GM12891 (cell line): ENCODE measurements around the gene C16orf89.

Experiments
- DNase-seq: peaks from one replicate; pipeline ENCODE4 v3.0.0; 2011; ENCODE audit warnings: low spot score; ENCODE audit not compliant: insufficient read length
- FAIRE-seq: peaks from 2 replicates; lab custom pipeline; 2011; peaks lifted over from hg19 to GRCh38; lab: Jason Lieb, UNC
- PAX5 ChIP-seq: IDR thresholded peaks from 2 replicates; pipeline ENCODE4 v1.6.1; 2011; ENCODE audit warnings: low read length, moderate library complexity, mild to moderate bottlenecking; ENCODE audit not compliant: insufficient read depth, severe bottlenecking
- POLR2A ChIP-seq: IDR thresholded peaks from 2 replicates; pipeline ENCODE4 v1.6.1; 2011; ENCODE audit warnings: low read depth, low read length, control low read depth
- POLR2AphosphoS5 ChIP-seq: IDR thresholded peaks from 2 replicates; pipeline ENCODE4 v1.6.1; 2011; ENCODE audit warnings: low read depth, low read length, control low read depth
- POU2F2 ChIP-seq: IDR thresholded peaks from 2 replicates; pipeline ENCODE4 v1.6.1; 2011; ENCODE audit warnings: low read depth, mild to moderate bottlenecking, control low read depth, low read length, moderate library complexity
- SPI1 ChIP-seq: IDR thresholded peaks from 2 replicates; pipeline ENCODE4 v1.6.1; 2011; ENCODE audit warnings: low read depth, low read length, control low read depth
- TAF1 ChIP-seq: IDR thresholded peaks from 2 replicates; pipeline ENCODE4 v1.6.1; 2011; ENCODE audit warnings: low read depth, low read length, control low read depth

Gene C16orf89

DNA sequence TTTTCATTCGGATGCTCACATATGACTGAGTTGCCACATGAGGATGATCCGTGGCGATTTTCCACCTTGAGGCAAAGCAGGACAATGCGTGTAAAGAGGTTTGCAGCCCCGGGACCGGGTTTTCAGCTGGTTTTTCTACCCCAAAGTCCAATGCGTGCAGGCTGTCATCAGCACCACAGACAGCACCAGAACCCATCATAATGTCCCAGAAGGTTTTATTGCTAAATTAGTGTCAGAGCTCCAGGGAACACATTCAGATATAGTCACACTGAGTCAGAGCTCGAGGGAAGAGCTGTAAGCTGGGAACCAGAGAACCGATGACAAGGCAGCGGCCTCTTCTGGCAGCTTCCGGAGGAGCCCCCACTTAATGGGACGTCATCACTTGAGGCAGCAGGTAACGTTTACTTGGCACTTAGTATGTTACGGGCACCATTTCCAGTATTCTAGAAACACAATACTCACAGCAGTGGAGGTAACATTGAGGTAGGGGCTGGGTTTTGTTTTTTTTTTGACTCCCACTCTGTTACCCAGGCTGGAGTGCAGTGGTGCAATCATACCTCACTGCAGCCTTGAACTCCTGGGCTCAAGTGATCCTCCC is 23.1 kb downstream of the C16orf89 start:
- TF ChIP-seq POLR2AphosphoS5: no peak
- TF ChIP-seq POLR2A: no peak
- no peak for TF ChIP-seq PAX5
- no peak for TF ChIP-seq SPI1
- no peak for TF ChIP-seq TAF1
- TF ChIP-seq POU2F2: no peak
- FAIRE-seq: no peak
- DNase-seq: no peak

DNA sequence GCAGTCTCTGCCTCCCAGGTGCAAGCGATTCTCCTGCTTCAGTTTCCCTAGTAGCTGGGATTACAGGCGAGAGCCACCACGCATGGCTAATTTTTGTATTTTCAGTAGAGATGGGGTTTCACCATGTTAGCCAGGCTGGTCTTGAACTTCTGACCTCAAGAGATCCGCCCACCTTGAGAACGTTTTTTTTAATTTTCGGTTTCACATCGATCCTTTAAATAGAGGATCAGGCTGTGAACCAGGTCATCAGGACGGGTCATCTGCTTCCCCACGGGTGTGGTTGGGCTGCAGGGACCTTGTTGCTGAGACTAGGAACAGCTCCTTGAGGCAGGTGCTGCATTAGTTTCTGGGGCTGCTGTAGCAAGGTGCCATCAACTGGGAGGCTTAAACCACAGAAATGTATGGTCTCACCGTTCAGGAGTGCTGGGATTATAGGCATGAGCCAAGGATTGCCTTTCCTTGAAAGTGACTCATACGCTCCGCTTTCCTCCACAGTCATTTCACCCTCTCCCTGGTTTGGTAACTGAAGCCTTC is 24.1 kb downstream of the C16orf89 start:
- DNase-seq (no peak), FAIRE-seq (peak; percentile 69)
- TF ChIP-seq POLR2A (no peak), PAX5 (peak; percentile 63)

DNA sequence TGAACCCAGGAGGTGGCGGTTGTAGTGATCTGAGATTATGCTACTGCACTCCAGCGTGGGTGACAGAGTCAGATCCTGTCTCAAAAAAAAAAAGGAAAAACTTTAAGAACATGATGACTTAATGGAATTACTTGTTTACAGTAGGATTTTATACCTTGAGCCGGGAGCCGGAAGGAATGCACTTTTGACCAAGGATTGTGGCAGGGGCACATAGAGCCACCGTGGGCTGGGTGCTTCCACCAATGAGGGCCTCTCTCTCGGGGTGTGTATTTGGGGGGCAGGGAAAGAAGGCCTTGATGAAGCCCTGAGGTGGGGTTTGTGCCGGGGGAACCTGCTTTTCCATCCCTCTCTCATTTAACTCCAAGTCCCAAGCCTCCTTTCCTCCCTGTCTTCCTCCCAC is 25.3 kb downstream of the C16orf89 start:
- TF ChIP-seq PAX5 (no peak), POU2F2 (no peak), POLR2A (no peak), POLR2AphosphoS5 (no peak), TAF1 (no peak), SPI1 (no peak)
- no peak for DNase-seq
- FAIRE-seq: no peak

DNA sequence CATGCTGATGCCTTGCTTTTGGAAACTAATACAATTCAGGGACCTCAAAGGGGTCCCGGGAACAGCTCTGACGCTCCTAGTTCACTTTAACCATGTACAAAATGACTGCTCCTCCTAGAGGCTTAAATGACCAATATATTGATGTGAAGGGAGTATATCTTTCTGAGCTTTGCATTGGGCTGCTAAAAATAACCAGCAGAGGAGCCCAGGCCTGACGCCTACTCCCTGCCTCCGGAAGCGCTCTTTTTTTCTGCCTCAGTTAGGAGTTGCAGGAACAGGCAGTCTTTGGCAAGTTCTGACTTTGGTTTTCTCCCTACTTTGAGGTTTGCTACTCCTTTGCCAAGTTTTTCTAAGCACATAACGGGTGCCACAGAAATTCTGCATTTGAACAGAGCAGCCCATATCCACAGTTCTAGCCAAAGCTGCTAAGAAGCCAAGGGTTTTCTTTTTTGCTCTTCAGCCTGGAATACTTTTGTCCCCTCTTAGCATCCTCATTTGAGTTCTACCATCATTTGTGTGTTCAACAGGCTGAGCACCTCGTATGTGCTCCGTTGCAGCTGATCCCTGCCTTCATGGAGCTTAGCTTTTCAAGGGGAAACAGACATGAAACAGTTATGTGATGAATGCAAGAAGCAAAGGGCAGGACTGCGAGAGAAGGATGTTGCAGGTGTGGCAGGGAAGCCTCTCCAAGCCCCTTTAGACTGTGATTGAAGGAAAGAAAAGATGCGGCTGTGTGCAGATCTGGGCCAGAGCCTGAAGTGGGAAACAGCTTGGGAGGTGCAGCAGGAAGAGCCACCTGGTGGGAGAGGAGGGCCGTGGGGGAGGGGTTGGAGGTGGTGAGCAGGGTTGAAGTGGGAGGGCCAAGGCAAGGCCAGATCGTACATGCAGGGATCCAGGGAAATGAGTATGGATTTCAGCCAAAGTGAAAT is 29.3 kb downstream of the C16orf89 start:
- no peak for TF ChIP-seq SPI1
- no peak for TF ChIP-seq PAX5
- TF ChIP-seq POLR2AphosphoS5: no peak
- no peak for TF ChIP-seq TAF1
- no peak for TF ChIP-seq POLR2A
- no peak for TF ChIP-seq POU2F2
- FAIRE-seq: no peak
- no peak for DNase-seq

DNA sequence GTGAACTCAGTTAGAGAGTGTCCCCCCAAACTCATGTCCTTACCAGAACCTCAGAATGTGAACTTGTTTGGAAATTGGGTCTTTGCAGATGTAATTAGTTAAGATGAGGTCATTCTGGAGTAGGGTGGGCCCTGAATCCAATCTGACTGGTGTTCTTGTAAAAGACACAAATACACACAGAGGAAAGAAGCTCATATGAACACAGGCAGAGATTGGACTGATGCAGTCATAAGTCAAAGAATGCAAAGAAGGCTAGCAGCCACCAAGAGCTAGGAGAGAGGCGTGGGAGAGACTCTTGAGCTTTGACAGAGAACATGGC is 29.9 kb downstream of the C16orf89 start:
- no peak for TF ChIP-seq SPI1
- no peak for TF ChIP-seq POLR2A
- no peak for TF ChIP-seq POU2F2
- no peak for TF ChIP-seq PAX5
- TF ChIP-seq POLR2AphosphoS5: no peak
- no peak for TF ChIP-seq TAF1
- DNase-seq (no peak), FAIRE-seq (no peak)

DNA sequence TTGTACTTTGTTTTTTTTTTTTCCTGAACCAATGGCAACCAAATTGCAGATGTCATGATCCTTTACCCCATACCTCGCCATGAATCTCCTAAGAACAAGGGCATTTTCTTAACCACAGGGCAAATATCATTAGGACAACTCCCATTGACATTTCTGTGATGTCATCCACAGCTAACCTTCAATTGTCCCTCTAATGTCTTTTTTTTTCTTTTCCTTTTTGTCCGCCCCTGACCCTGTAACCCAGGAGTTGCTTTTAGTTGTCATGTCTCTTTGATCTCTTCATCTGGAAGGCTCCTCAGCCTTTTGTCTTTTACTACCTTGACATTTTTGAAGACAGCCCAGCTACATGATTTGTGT is 31.6 kb downstream of the C16orf89 start:
- DNase-seq (no peak), FAIRE-seq (no peak)
- TF ChIP-seq TAF1: no peak
- TF ChIP-seq POLR2AphosphoS5: no peak
- no peak for TF ChIP-seq POLR2A
- TF ChIP-seq PAX5: no peak

DNA sequence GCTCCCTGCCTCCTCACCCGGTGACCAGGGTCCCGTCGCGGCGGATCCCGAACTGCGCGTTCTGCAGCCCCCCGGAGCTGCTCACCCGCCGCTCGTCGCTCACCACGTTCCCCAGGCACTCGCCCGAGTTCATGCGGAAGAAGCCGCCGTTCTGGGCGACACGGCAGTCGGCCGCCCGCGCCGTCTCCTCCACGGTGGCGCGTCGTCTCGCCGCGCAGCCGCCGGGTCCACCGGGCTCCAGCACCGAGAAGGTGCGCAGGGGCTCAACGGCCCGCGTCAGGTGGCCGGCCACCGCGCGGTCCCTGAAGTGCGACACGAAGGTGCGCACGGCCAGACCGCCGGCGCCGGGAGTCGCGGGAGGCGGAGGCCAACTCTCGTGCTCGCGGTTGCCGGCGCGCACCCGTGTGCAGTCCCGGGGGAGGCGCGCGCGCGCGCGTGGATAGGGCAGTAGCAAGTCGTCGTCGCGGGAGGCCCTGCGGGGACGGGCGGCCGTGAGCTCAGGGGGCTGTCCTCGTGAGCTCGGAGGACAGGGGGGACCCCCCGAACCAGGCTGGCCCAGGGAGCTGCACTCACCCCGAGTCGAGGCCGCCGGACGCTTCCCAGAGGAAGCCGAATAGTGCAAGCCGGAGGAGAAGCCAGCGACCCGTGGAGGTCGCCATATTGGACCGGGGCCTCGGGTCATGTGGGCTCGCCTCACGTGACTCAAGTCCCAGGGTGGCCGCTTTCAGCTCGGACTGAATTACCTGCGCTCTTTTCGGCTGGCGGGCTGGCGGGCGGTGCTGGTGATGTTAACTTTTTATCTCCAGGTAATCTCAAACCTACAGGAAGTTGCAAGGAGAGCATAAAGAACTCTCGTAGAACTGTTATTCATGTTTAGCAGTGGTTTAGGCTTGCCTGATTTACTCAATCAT is 32.2 kb downstream of the C16orf89 start, which contains the start of gene NAGPA:
TSS of gene NAGPA (minus strand) at position 680 of the 911 bp plus-strand sequence. CDS start at position 659, 21 bp downstream.
- FAIRE-seq: peak; percentile 93
- peak; percentile 92 for DNase-seq
- TF ChIP-seq POU2F2 (peak; percentile 70; the same call in 1 of the 2 replicates), PAX5 (peak; percentile 79), TAF1 (peak; percentile 84), SPI1 (peak; percentile 43), POLR2A (peak; percentile 71), POLR2AphosphoS5 (peak; percentile 61)

DNA sequence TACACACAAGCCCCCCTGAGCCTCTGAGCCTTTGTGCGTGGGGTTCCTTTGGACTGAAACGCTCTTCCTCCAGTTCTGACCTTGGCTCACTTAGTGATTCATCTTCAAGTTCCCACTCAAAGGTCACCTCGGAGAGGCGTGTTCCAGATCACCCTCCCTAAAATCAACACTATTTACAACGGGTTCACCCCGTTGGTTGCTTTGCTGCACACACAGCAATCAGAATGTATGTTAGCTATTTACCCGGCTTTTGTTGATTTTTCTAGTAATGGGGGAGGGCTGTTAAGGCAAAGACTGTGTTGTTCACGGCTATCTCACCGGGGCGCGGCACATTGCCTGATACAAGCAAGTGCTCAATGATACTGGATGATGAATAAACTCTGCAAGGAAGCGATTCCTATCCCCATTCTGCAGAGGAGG is 33.0 kb downstream of the C16orf89 start:
- no peak for TF ChIP-seq POLR2A
- TF ChIP-seq TAF1: no peak
- TF ChIP-seq SPI1: no peak
- no peak for TF ChIP-seq POLR2AphosphoS5
- no peak for TF ChIP-seq PAX5
- TF ChIP-seq POU2F2: no peak
- no peak for DNase-seq
- FAIRE-seq: no peak

DNA sequence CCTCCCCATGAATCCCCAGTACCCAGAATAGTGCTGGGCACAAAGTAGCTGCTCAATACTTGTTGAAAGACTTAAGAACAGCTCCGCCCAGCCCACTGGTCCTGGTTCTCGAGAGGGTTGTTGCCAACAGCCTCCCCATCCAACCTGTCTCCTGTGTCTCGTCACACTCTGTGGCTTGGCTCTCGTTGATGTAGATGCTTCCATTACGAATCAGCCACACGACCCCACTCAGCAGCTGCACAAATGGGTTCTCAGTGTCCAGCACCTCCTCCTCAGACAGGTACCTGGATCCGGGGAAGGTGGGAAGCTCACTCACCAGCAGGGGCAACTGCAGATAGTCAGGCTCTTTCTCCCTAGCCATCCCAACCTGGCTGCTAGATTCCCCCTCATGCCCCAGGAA is 34.2 kb downstream of the C16orf89 start:
- TF ChIP-seq POU2F2 (no peak), POLR2AphosphoS5 (no peak), SPI1 (no peak), TAF1 (no peak), POLR2A (no peak), PAX5 (no peak)
- no peak for FAIRE-seq
- DNase-seq: no peak
